NT2/D1 (cell line): ENCODE results near the gene FAM171A1.

ENCODE experiments used
- YY1 ChIP-seq: IDR thresholded peaks from 2 replicates; pipeline ENCODE4 v1.6.1; 2011; ENCODE audit not compliant: insufficient read length, insufficient read depth
- ZNF274 ChIP-seq: IDR thresholded peaks from 2 replicates; pipeline ENCODE4 v1.6.1; 2011; ENCODE audit warnings: mild to moderate bottlenecking, low read depth, low read length

GRCh38 chr10:15167411-15168290 lies 203.4 kb downstream of the FAM171A1 start:
- TF ChIP-seq ZNF274, result no peak
- TF ChIP-seq YY1, result no peak
